ENCODE measurements around the gene IZUMO3.

DNA sequence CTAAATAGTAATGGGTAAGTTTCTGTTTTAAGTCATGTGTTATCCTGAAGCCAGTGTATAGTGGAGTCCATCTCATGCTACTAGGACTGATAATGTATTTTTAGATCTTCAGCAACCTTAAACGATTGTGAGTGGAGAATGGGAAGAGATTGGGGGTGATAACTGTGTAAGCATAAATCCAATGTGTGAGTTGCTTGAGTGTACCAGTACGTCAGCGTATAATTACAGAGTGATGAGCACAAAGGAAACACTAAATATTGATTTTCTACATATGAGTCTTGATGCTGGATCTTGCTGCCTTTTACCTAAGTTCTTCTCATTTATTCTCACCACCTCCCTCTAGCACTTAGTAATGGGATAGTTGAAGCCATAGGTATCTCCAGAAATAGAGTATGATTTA lies 16.3 kb upstream of the IZUMO3 start:
- TF ChIP-seq, protein P1, sequence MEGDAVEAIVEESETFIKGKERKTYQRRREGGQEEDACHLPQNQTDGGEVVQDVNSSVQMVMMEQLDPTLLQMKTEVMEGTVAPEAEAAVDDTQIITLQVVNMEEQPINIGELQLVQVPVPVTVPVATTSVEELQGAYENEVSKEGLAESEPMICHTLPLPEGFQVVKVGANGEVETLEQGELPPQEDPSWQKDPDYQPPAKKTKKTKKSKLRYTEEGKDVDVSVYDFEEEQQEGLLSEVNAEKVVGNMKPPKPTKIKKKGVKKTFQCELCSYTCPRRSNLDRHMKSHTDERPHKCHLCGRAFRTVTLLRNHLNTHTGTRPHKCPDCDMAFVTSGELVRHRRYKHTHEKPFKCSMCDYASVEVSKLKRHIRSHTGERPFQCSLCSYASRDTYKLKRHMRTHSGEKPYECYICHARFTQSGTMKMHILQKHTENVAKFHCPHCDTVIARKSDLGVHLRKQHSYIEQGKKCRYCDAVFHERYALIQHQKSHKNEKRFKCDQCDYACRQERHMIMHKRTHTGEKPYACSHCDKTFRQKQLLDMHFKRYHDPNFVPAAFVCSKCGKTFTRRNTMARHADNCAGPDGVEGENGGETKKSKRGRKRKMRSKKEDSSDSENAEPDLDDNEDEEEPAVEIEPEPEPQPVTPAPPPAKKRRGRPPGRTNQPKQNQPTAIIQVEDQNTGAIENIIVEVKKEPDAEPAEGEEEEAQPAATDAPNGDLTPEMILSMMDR (IDR thresholded peaks at IDR 0.05), result no peak
- no peak for TF ChIP-seq EZH2 (IDR thresholded peaks at IDR 0.05; ENCODE audit: borderline replicate concordance, insufficient read depth, low read depth, low read length, poor library complexity, severe bottlenecking)

Data from B cell (primary cell).